C4-2B (cell line): ENCODE data around the gene DCLK2.

Source experiments
- H3K27ac ChIP-seq: fragments of 450-650 bp; 2 replicates; pipeline ENCODE4 v1.5.1; 2017
- ZFX ChIP-seq: fragments of 450-650 bp; IDR thresholded peaks from 2 replicates; pipeline ENCODE4 v1.6.1; 2017
- TF ChIP-seq, protein P1 (sequence below): fragments of 450-650 bp; conservative IDR thresholded peaks from 2 replicates; pipeline ENCODE4 v1.5.1; 2017; ENCODE audit warnings: mild to moderate bottlenecking

The DCLK2 gene

DNA sequence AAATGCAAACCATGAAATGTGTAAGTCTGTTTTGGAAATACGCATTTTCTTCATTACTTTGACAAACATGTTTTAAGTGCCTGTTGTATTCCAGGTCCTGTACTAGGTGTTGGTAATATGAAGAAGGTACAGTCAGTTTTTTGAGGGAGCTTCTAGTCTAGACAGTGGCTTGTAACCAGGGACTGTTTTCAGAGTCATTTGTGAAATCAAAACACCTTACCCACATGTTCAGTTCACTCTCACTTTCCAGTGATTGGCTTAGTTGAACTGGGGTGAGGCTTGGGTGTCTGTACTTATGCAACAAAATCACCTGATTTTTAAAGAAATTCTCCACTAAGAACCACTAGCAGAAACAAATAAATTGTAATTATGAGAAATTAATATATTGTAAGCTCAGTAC lies 16.4 kb downstream of the DCLK2 start:
- TF ChIP-seq, protein P1, sequence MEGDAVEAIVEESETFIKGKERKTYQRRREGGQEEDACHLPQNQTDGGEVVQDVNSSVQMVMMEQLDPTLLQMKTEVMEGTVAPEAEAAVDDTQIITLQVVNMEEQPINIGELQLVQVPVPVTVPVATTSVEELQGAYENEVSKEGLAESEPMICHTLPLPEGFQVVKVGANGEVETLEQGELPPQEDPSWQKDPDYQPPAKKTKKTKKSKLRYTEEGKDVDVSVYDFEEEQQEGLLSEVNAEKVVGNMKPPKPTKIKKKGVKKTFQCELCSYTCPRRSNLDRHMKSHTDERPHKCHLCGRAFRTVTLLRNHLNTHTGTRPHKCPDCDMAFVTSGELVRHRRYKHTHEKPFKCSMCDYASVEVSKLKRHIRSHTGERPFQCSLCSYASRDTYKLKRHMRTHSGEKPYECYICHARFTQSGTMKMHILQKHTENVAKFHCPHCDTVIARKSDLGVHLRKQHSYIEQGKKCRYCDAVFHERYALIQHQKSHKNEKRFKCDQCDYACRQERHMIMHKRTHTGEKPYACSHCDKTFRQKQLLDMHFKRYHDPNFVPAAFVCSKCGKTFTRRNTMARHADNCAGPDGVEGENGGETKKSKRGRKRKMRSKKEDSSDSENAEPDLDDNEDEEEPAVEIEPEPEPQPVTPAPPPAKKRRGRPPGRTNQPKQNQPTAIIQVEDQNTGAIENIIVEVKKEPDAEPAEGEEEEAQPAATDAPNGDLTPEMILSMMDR: no peak
- no peak for TF ChIP-seq ZFX
- H3K27ac ChIP-seq: no peak overlapping the region

DNA sequence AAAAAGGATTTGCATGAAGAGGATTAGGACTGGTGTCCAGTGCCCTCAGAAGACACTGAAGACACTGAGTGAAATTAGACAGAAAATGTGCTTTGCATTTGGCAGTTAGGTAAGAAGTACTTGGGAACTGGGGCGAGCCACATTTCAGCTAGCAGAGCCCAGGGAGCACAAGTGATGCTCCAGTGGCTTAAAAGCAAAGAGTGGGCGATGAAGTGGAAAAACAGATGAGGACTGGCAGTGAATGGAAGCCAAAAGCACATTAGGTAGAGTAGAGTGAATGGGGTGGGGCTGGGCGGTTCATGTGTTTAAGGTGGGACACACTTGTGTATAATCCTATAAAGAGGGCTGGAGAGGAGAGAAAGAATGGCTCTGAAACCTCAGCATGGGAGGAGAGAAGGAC lies 18.4 kb downstream of the DCLK2 start:
- no peak overlapping the region for H3K27ac ChIP-seq
- TF ChIP-seq ZFX: no peak
- TF ChIP-seq, protein P1: no peak

DNA sequence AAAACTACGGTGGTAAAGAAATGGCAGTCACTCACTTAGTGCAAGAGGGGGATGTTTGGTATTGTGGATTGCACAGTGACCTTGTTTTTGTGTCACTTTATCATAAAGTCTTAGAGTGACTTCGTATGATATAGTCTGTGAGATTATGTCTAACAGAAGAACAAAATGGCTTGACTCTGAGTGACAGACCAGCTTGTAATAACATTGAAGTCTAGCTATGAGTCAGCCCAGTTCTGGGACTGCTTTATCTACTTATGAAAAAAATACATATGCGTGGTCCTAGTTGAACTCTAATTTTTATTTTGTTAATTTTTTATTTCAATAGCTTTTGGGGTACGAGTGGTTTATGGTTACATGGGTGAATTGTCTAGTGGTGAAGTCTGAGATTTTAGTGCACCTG lies 20.0 kb downstream of the DCLK2 start:
- no peak for TF ChIP-seq ZFX
- TF ChIP-seq, protein P1: no peak
- no peak overlapping the region for H3K27ac ChIP-seq

DNA sequence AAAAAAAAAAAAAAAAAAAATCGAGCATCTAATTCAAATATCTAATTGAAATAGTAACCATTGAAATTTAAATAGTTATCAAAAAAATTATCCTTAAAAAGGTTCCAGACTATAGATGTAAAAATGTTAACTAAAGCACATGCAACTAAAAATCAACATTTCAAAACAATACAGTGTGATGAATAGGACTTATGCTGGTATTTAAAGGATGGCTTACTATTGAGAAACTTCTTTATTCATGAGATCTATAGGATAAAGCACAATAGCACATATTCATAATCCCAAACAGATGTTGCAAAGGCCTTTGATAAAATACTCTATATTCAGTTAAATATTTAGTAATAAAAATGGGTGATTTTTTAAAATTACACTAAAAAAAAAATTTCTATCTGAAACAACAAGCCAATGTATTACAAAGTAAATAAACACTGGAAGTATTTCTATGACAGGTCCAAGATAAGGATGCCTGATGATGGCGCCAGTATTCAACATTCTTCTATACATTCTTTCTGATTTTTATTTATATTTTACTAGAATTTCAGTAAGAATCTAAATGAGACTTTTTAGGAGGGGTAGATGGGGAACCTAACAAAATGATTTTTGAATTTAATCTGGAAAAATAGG lies 26.3 kb downstream of the DCLK2 start:
- no peak for TF ChIP-seq ZFX
- TF ChIP-seq, protein P1: no peak; the same call in 1 of the 2 replicates
- no peak overlapping the region for H3K27ac ChIP-seq

DNA sequence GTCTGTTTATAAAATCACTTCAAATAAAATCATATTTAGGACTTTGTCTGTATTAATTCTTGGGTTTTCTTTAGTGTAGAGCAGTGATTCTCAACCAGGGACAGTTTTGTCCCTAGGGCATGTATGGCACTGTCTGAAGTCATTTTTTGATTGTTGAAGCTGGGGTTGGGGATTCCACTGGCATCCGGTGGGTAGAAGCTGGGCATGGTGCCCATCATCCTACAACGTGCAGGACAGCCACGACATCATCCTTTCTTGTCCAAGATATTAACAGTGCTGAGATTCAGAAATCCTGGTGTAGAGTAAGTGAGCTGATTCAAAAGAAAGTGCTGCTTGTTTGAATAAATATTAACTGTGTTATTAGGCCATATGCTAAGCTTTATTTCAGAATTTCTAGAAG lies 28.6 kb downstream of the DCLK2 start:
- TF ChIP-seq, protein P1: no peak
- no peak for TF ChIP-seq ZFX
- H3K27ac ChIP-seq: no peak overlapping the region

DNA sequence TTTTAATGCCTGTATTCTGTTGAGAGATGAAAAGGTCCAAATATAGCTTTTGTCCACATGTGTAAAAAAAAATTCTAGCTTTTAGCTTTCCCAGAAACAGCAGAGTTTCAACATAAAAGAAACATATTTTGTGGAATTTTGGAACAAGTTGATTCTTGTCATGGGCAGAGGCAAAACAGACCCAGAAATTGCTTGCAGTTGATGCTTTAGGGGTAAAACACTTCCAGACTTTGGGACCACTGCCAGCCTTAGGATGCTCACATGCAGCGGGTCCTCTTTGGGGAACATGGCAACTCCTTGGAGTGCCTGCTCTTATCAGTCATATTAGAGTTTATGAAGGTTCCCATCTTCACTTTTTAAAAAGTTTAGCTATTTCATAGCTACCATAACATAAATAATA lies 30.4 kb downstream of the DCLK2 start:
- no peak for TF ChIP-seq ZFX
- H3K27ac ChIP-seq: no peak overlapping the region

DNA sequence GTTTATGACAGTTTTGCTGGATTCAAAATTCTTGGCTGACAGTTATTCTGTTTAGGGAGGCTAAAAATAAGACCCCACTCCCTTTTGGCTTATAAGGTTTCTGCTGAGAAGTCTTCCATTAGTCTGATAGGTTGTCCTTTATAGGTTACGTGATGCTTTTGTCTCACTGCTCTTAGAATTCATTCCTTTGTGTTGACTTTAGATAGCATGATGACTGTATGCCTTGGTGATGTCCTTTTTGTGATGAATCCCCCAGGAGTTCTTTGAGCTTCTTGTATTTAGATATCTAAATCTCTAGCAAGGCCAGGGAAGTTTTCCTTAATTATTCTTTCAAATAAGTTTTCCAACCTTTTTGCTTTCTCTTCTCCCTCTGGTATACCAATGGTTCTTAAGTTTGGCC lies 36.4 kb downstream of the DCLK2 start:
- H3K27ac ChIP-seq: no peak overlapping the region
- TF ChIP-seq, protein P1: no peak
- no peak for TF ChIP-seq ZFX

DNA sequence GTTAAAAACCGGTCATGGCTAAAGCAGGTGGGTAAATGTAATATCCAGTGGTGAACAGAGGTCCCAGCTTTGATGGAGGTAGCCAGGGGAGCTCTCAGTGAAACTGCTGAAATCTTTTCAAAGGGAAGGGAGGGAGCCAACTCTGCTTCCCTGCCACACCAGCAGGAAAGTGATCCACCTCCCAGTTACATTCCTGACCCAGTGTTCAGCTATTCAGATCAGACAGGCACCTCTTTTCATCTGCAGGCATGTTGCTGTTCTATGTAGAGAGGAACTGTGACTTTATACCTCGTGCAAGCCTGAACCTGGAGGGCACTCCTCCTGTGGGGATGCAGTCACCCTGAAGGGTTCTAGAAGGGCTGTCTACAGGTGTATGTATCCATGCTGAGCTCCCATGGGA lies 37.6 kb downstream of the DCLK2 start:
- no peak overlapping the region for H3K27ac ChIP-seq
- no peak for TF ChIP-seq ZFX
- TF ChIP-seq, protein P1: no peak
